Measurements from ENCODE around the gene GPX7. TPM values are rescaled to one million over a fixed set of nuclear protein-coding genes. Genes with fewer than 3 reads are reported as not detected.

The GPX7 gene
- total RNA-seq, 1 experiment from 2014 or later, result not detected

- Histone ChIP-seq H3K27me3 (ENCODE audit: insufficient read depth, low read depth) (no peaks in the 10 kb centered on the region), H4K20me1 (ENCODE audit: insufficient read depth) (no peaks in the 10 kb centered on the region), H3K9me3 (ENCODE audit: insufficient read depth, low read depth) (no peaks in the 10 kb centered on the region), H3K36me3 (ENCODE audit: low read depth) (no peaks in the 10 kb centered on the region), H3K9me2 (ENCODE audit: insufficient read depth) (no peaks in the 10 kb centered on the region), H2AFZ (no peak overlapping the region), H3K4me3 (no peak overlapping the region), H3F3A (ENCODE audit: insufficient read depth, low read depth) (no peaks in the 10 kb centered on the region), H3K27ac (no peak overlapping the region), H3K4me2 (no peak overlapping the region), H3K4me1 (replicated peaks; ENCODE audit: insufficient read depth) (no peaks in the 10 kb centered on the region), H3K79me2 (ENCODE audit: low read depth) (no peaks in the 10 kb centered on the region)
- DNase-seq, result no peak
- TF ChIP-seq CTCF (conservative IDR thresholded peaks at IDR 0.05) (no peak), EZH2 (IDR thresholded peaks at IDR 0.05; ENCODE audit: low read depth) (no peak)
- CTCF ChIA-PET, result no interaction called here
- no TSS peak for BruUV-seq (replicated peaks)
- intact Hi-C loops (cut with micrococcal nuclease; ENCODE audit: unreplicated experiment), result no loop called here
- POLR2A ChIA-PET (ENCODE audit: unreplicated experiment), result no interaction called here
These were observed 2.9 kb upstream of the GPX7 start for GRCh38 chr1:52599236-52599635.

GRCh38 chr1:52600533-52601179 lies 1.5 kb upstream of the GPX7 start:
- H3K79me2 ChIP-seq (ENCODE audit: low read depth), result no peaks in the 10 kb centered on the region
- H3K36me3 ChIP-seq (ENCODE audit: low read depth), result no peaks in the 10 kb centered on the region
- DNase-seq, result no peak
- no peaks in the 10 kb centered on the region for H3K9me2 ChIP-seq (ENCODE audit: insufficient read depth)
- no peak overlapping the region for H3K4me3 ChIP-seq
- H3K4me2 ChIP-seq, result no peak overlapping the region
- H2AFZ ChIP-seq, result no peak overlapping the region
- H3K9me3 ChIP-seq (ENCODE audit: insufficient read depth, low read depth), result no peaks in the 10 kb centered on the region
- no peaks in the 10 kb centered on the region for H3K27me3 ChIP-seq (ENCODE audit: insufficient read depth, low read depth)
- no TSS peak for BruUV-seq (replicated peaks)
- no peak overlapping the region for H3K27ac ChIP-seq
- H4K20me1 ChIP-seq (ENCODE audit: insufficient read depth), result no peaks in the 10 kb centered on the region
- CTCF ChIA-PET, result interaction anchor here (0.7 kb wide), 1 partner anchor 35 kb away, joined by 3 read pairs; no protein-coding TSS in a partner anchor
- H3K4me1 ChIP-seq (replicated peaks; ENCODE audit: insufficient read depth), result no peaks in the 10 kb centered on the region
- TF ChIP-seq CTCF (conservative IDR thresholded peaks at IDR 0.05), result no peak
- H3F3A ChIP-seq (ENCODE audit: insufficient read depth, low read depth), result no peaks in the 10 kb centered on the region
- intact Hi-C loops (cut with micrococcal nuclease; ENCODE audit: unreplicated experiment), result no loop called here
- POLR2A ChIA-PET (ENCODE audit: unreplicated experiment), result no interaction called here

- Histone ChIP-seq H4K20me1 (ENCODE audit: insufficient read depth) (no peaks in the 10 kb centered on the region), H3K27ac (no peak overlapping the region), H3K36me3 (ENCODE audit: low read depth) (no peaks in the 10 kb centered on the region), H3K9me2 (ENCODE audit: insufficient read depth) (no peaks in the 10 kb centered on the region), H3K9me3 (ENCODE audit: insufficient read depth, low read depth) (no peaks in the 10 kb centered on the region), H3K79me2 (ENCODE audit: low read depth) (no peaks in the 10 kb centered on the region), H3K4me3 (no peak overlapping the region), H2AFZ (no peak overlapping the region), H3K4me1 (replicated peaks; ENCODE audit: insufficient read depth) (no peaks in the 10 kb centered on the region), H3K4me2 (no peak overlapping the region), H3F3A (ENCODE audit: insufficient read depth, low read depth) (no peaks in the 10 kb centered on the region), H3K27me3 (ENCODE audit: insufficient read depth, low read depth) (no peaks in the 10 kb centered on the region)
- ChIA-PET POLR2A (ENCODE audit: unreplicated experiment) (no interaction called here), CTCF (interaction anchor here (0.7 kb wide), 1 partner anchor 34 kb away, joined by 3 read pairs; no protein-coding TSS in a partner anchor)
- intact Hi-C loops (cut with micrococcal nuclease; ENCODE audit: unreplicated experiment), result no loop called here
- no peak for TF ChIP-seq CTCF (conservative IDR thresholded peaks at IDR 0.05)
- no peak for DNase-seq
- no TSS peak for BruUV-seq (replicated peaks)
These were observed 652 bp upstream of the GPX7 start for GRCh38 chr1:52601519-52601918.
